Heart left ventricle (tissue), 16 donors: ENCODE results near the gene MINDY3. TPM values are rescaled to one million over a fixed set of nuclear protein-coding genes. Genes with fewer than 3 reads are reported as not detected.
A peak's percentile ranks its signal among the peaks of the same experiment; 100 is the strongest.

Experiments
- ATAC-seq, 4 donors: fragments of 200-7000 bp; cut with Tn5 transposase; one replicate each; pipeline ENCODE4 v1.9.1; 2020 to 2022; ENCODE audit warnings: moderate library complexity in 4 of 4, mild to moderate bottlenecking in 3 of 4, moderate number of reproducible peaks in 1 of 4
- DNase-seq, 5 donors: peaks; one replicate each; pipeline ENCODE4 v3.0.0-alpha.2; 2020
- H3K27ac ChIP-seq, 12 donors: fragments of 200-600 bp; sonication (generic) in 4 of 12; one replicate each; pipeline versions ENCODE4 v1.5.0 to v1.8.0; 2016 to 2022; ENCODE audit warnings: mild to moderate bottlenecking in 2 of 12
- H3K27me3 ChIP-seq, 9 donors: fragments of 200-600 bp; sonication (generic) in 2 of 9; one replicate each; pipeline versions ENCODE4 v1.5.1 to v1.8.0; 2016 to 2022; ENCODE audit warnings: mild to moderate bottlenecking in 3 of 9
- H3K36me3 ChIP-seq, 9 donors: fragments of 200-600 bp; sonication (generic) in 2 of 9; one replicate each; pipeline versions ENCODE4 v1.5.0 to v1.8.0; 2018 to 2022; ENCODE audit warnings: mild to moderate bottlenecking in 2 of 9
- H3K4me1 ChIP-seq, 12 donors: fragments of 200-600 bp; sonication (generic) in 4 of 12; one replicate each; pipeline versions ENCODE4 v1.5.0 to v1.8.0; 2016 to 2022; ENCODE audit warnings: mild to moderate bottlenecking in 3 of 12
- H3K4me3 ChIP-seq, 12 donors: fragments of 200-600 bp; sonication (generic) in 4 of 12; one replicate each; pipeline versions ENCODE4 v1.5.0 to v1.8.0; 2017 to 2022; ENCODE audit warnings: mild to moderate bottlenecking in 9 of 12, moderate library complexity in 4 of 12
- H3K9me3 ChIP-seq, 12 donors: fragments of 200-600 bp; sonication (generic) in 4 of 12; one replicate each; pipeline versions ENCODE4 v1.5.0 to v1.8.0; 2016 to 2022; ENCODE audit warnings: mild to moderate bottlenecking in 1 of 12
- POLR2A ChIP-seq, 2 donors: fragments of 450-650 bp; IDR thresholded peaks; one replicate each; pipeline ENCODE4 v1.6.1; 2017; ENCODE audit warnings: antibody characterized with exemption in 2 of 2, mild to moderate bottlenecking in 2 of 2, moderate library complexity in 2 of 2
- WGBS, 4 donors: extraction: QIAGEN DNeasy Blood & Tissue Kit in 2 of 4; methylation state at CpG; one replicate each; pipeline versions ENCODE4 v1.1.5 to v1.1.7; 2013 to 2018; 5-methylcytosine and 5-hydroxymethylcytosine counted together
- intact Hi-C, 10 donors: fragments of 100-400 bp; cut with DNase I; formaldehyde crosslinking; loops; one replicate each; pipeline versions ENCODE4 v1.11.1 to v1.14.2; 2022
- long read RNA-seq, 3 donors: library from polyadenylated mRNA; unstranded; transcript quantifications; one replicate each; pipeline ENCODE4 v2.0.0, GENCODE V29; 2020 to 2021
- polyA plus RNA-seq, 2 donors: library from polyadenylated mRNA; stranded (reverse); fragments of 200-250 nt; gene quantifications; one replicate each; pipeline ENCODE4 v1.2.3, GENCODE V29; 2013
- total RNA-seq, 9 donors: library from RNA; depleted of rRNA in 2 of 9; stranded (reverse); fragments of >200 nt in 2 of 9; fragmentation: NEBNext Ultra II Directional in 3 of 9; extraction: Animal tissue kit (Norgen Biotek cat#: 25700) in 3 of 9; gene quantifications; one replicate each; pipeline versions ENCODE4 v1.1.0 to v1.2.4, GENCODE V29; 2016 to 2023
- TF ChIP-seq, protein P1 (sequence below), 12 donors: fragments of 200-600 bp; sonication (generic) in 4 of 12; IDR thresholded peaks; one replicate each; pipeline versions ENCODE4 v1.5.0 to v1.8.0; 2018 to 2022; ENCODE audit warnings: antibody characterized with exemption in 12 of 12, mild to moderate bottlenecking in 5 of 12
- donor health status: ischemic (EF 13 %, LVEDD 7.1; RV severe dilation, severe dysfunction).
- donor health status: healthy with polysubstance abuse.
- donor health status: DM: no; HTN: yes; CAD: no.
- donor health status: DM: no; HTN: no; CAD: no.
- donor health status: ischemic (EF 25% LVEDD 6.9; RV normal size, moderate dysfunction).
- donor health status: ischemic (EF 25% LVEDD 5.7; RV mildly dilated, moderate dysfunction).
- donor health status: healthy.
- donor health status: DM: yes; HTN: yes; CAD: no.
- donor health status: ischemic (EF 35%, LVEDD 5.7; RV mildly dilated, moderate dysfunction).
- donor health status: nonischemic (EF 11% LVEDD 7.7; RV severe dilation, severe dysfunction).
- donor health status: DM: yes; HTN: yes; CAD: no.
- donor health status: PGD.
- donor health status: ischemic (EF 29% LVEDD 5.4; RV normal size, mild dysfunction).
- donor health status: nonischemic (EF 23%, LVEDD 6.1; RV moderate dilation, normal function).

Gene MINDY3
- total RNA-seq: 10 to 100 TPM in 8 of 9 donors, 1 to 10 TPM in 1; 7.6 to 31.0 (median 21.1) TPM
- polyA plus RNA-seq: 10 to 100 TPM in 1 of 2 donors, 1 to 10 TPM in 1; 8.1 to 16.3 TPM
- long read RNA-seq, donor 1, partial matches to known transcripts: 1 of 11 reads
- long read RNA-seq, donor 1, other reads (novel, unspliced or antisense): 6 of 11 reads
- long read RNA-seq, donor 2, transcript MINDY3-201 (15 exons, 2,381 nt): major isoform, 17 of 39 reads
- long read RNA-seq, donor 2, transcript MINDY3-206 (14 exons, 2,307 nt): minor isoform, 5 of 39 reads
- long read RNA-seq, donor 2, partial matches to known transcripts: 5 of 39 reads
- long read RNA-seq, donor 2, other reads (novel, unspliced or antisense): 12 of 39 reads
- long read RNA-seq, donor 3, transcript MINDY3-201 (15 exons, 2,381 nt): major isoform, 5 of 12 reads
- long read RNA-seq, donor 3, partial matches to known transcripts: 0 of 12 reads
- long read RNA-seq, donor 3, other reads (novel, unspliced or antisense): 3 of 12 reads

DNA sequence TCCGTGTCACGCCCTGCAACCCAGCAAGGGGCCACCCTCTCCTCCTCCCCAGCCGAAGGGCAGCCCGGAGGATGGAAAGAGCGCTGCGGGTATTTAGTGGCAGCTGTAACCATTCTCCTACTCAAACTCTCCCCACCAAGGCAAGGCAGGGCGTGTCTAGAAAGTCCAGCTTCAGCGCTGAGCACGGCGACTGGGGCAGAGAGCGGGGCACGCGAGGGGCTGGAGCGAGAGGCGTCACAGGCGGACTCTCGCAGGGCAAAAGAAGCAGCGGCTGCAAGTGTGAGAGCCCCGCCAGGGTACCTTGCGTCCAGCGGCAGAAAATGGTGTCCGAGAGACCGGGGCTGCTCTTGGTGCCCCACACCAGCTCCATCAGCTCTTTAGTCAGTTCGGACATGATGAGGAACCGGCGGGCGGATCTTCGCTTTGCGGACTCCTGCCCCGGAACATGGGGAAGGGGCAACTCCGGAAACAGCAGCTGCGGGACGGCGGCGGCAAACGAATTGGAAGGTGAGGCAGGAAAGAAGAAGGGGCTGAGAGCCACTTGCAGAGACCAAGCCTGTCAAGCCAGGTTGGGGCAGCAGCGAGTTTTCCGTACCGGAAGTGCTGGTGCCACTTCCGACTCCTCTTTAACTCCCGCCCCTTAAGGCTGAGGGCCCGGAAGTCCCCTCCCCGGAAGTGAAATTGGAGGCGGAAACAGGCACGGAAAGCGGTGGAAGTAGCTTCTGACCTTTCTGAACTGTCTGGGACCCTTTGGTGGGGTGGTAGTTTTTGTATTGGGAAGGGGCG is at the start of gene MINDY3:
Gene MINDY3 (minus strand): TSS at position 602 of the 786 bp plus-strand sequence. CDS start 208 bp downstream, at position 394.
- H3K4me1 ChIP-seq: peaks cover 0 to 43% (median 23%) of the 10 kb centered on the region in 12 donors
- H3K9me3 ChIP-seq: no peaks in the 10 kb centered on the region
- no peaks in the 10 kb centered on the region for H3K36me3 ChIP-seq
- H3K27ac ChIP-seq: peak within 1 kb of the TSS; percentile 10 to 83 (median 76)
- DNase-seq (peak; percentile 81 to 88 (median 85)), ATAC-seq (peak; percentile 96 to 98 (median 98))
- peaks cover 0 to 9% (median 0%) of the 10 kb centered on the region in 9 donors for H3K27me3 ChIP-seq
- peak within 1 kb of the TSS; percentile 66 to 92 (median 83) for H3K4me3 ChIP-seq
- peak in 1 of 2 donors; percentile 45 for TF ChIP-seq POLR2A (IDR thresholded peaks at IDR 0.05)
- TF ChIP-seq, protein P1, sequence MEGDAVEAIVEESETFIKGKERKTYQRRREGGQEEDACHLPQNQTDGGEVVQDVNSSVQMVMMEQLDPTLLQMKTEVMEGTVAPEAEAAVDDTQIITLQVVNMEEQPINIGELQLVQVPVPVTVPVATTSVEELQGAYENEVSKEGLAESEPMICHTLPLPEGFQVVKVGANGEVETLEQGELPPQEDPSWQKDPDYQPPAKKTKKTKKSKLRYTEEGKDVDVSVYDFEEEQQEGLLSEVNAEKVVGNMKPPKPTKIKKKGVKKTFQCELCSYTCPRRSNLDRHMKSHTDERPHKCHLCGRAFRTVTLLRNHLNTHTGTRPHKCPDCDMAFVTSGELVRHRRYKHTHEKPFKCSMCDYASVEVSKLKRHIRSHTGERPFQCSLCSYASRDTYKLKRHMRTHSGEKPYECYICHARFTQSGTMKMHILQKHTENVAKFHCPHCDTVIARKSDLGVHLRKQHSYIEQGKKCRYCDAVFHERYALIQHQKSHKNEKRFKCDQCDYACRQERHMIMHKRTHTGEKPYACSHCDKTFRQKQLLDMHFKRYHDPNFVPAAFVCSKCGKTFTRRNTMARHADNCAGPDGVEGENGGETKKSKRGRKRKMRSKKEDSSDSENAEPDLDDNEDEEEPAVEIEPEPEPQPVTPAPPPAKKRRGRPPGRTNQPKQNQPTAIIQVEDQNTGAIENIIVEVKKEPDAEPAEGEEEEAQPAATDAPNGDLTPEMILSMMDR (IDR thresholded peaks at IDR 0.05): no peak
- WGBS, 4 donors: 1 to 2% (median 1%) methylated on average over 37 to 47 of the region's 47 CpGs
- intact Hi-C loops: no loop called here

DNA sequence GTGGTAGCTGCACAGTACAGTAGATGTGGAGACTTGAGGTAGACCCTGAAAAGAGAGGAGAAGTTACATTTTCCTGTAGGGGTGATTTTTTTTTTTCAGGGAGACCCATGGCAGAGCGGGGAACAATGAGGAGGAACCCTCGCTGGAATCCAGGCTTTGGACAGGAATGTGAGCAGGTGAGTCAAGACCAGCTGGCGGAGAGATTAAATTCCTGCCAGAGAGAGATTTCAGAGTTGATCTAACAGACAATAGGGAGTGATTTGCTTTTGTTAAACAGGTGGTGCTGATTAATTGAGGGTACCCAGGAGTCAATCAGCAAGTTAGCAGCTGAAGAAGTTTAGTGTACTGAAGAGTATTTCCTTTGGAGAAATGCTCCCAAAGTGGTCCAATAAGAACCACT is 41.6 kb upstream of the MINDY3 start:
- intact Hi-C loops: loop anchor here in 9 of 10 donors (1.0 to 10.0 kb wide), 9 partner anchors 643 to 905 kb away; no protein-coding TSS in a partner anchor
- 59 to 73% (median 64%) methylated on average over 3 of the region's 3 CpGs for WGBS, 4 donors
- Histone ChIP-seq H3K4me3 (no peak overlapping the region), H3K36me3 (no peaks in the 10 kb centered on the region), H3K9me3 (no peaks in the 10 kb centered on the region), H3K4me1 (no peaks in the 10 kb centered on the region), H3K27ac (no peak overlapping the region), H3K27me3 (peaks cover 0 to 25% (median 0%) of the 10 kb centered on the region in 9 donors)
- no peak for DNase-seq
- no peak for ATAC-seq
- TF ChIP-seq, protein P1 (IDR thresholded peaks at IDR 0.05): no peak
- no peak for TF ChIP-seq POLR2A (IDR thresholded peaks at IDR 0.05)

DNA sequence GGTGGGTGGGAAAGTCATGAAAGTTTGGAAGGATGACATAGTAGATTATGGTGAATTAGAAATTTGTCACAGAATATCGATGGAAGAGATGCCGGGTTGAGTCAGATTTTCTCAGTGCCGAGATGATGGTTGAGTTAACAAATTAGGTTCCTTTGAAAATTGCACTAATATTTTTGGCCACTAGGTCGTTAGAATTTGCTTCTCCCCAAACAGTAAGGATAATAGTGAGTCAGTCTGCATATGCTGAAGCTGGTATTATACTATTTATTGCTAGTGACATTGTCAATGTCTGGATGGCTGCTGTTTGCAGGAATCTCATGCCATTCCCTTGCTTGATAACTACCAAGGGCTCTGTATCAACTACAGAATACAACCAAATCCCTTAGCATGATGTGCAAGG is 37.7 kb upstream of the MINDY3 start:
- no peak overlapping the region for H3K4me3 ChIP-seq
- no peaks in the 10 kb centered on the region for H3K9me3 ChIP-seq
- H3K27ac ChIP-seq: no peak overlapping the region
- ATAC-seq (no peak), DNase-seq (no peak)
- no peaks in the 10 kb centered on the region for H3K36me3 ChIP-seq
- H3K27me3 ChIP-seq: peaks cover 0 to 25% (median 0%) of the 10 kb centered on the region in 9 donors
- no peaks in the 10 kb centered on the region for H3K4me1 ChIP-seq
- TF ChIP-seq POLR2A (IDR thresholded peaks at IDR 0.05): no peak
- TF ChIP-seq, protein P1 (IDR thresholded peaks at IDR 0.05): peak in 5 of 12 donors; percentile 14 to 49 (median 21)
- intact Hi-C loops: no loop called here
- WGBS, 4 donors: 58 to 65% (median 60%) methylated on average over 4 of the region's 4 CpGs

DNA sequence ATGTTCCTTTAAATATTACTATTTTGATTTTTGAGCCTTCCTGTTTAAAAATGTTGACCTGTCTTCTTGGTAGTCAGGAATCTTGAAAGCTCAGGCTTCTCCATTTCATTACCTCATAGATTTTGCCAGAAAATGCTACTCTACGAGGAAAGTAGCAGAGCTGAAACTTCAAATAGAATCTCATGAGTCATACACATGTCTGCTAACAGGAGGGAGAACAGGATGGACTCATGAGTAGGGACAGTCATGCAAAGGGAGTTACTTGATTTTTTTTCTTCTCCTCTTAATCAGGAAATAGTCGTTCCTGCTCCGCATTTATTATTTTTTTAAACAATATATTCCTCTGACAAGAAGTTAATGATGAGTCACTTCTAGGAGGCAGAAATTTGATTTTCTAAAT is 37.0 kb upstream of the MINDY3 start:
- DNase-seq (no peak), ATAC-seq (no peak)
- WGBS, 4 donors: 46 to 58% (median 52%) methylated on average over 3 of the region's 3 CpGs
- Histone ChIP-seq H3K27me3 (peaks cover 0 to 23% (median 0%) of the 10 kb centered on the region in 9 donors), H3K36me3 (no peaks in the 10 kb centered on the region), H3K27ac (no peak overlapping the region), H3K4me3 (no peak overlapping the region), H3K4me1 (no peaks in the 10 kb centered on the region), H3K9me3 (no peaks in the 10 kb centered on the region)
- TF ChIP-seq, protein P1 (IDR thresholded peaks at IDR 0.05): no peak
- no peak for TF ChIP-seq POLR2A (IDR thresholded peaks at IDR 0.05)
- intact Hi-C loops: no loop called here
